GM18511 (cell line): ENCODE measurements around the gene SLC16A4.
"Not testable (repeated sequence)": the region's sequence is repeated elsewhere in the genome, so short reads cannot be mapped to it uniquely, and the experiment has no call there.

Source experiments
- ATAC-seq: cut with Tn5 transposase; IDR thresholded peaks from one replicate; pipeline ENCODE4 v1.9.1; 2021; ENCODE audit warnings: mild to moderate bottlenecking, moderate library complexity; ENCODE audit not compliant: unreplicated experiment

SLC16A4 gene

GRCh38 chr1:110390692-110391245, at the start of gene SLC16A4:
Gene SLC16A4, minus strand, starts transcription at chr1:110391026. Its CDS starts 1,703 bp downstream, at chr1:110389323.
- no peak for ATAC-seq

DNA sequence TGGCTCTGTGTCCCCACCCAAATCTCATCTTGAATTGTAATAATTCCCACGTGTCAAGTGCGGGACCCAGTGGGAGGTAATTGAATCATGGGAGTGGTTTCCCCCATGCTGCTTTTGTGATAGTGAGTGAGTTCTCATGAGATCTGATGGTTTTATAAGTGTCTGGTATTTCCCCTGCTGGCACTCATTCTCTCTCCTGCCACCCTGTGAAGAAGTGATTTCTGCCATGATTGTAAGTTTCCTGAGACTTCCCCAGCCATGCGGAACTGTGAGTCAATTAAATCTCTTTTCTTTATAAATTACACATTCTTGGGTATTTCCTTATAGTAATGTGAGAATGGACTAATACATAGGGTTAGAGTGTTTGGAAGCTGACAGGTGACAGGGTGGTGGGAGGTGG, 49.0 kb upstream of the SLC16A4 start:
- ATAC-seq, result not testable (repeated sequence)

DNA sequence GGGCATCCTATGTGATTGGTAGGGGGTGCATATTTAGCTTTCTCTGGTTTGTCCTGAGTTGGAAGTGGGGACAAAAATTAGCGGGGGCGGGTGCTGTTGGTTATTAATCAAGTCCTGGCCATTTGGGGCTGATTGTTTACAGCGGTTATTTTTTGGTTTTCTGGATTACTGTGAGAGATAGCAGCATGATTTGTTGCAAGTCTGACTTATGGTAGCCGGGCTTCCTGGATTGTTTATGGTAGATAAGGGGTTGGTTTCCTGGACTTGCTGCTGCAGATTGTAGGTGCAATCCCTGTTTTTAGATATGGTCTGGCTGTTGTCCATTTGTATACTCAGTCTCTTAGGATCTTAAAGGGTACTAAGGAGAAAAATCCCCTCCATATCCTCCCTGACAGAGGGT, 48.1 kb upstream of the SLC16A4 start:
- ATAC-seq, result no peak

DNA sequence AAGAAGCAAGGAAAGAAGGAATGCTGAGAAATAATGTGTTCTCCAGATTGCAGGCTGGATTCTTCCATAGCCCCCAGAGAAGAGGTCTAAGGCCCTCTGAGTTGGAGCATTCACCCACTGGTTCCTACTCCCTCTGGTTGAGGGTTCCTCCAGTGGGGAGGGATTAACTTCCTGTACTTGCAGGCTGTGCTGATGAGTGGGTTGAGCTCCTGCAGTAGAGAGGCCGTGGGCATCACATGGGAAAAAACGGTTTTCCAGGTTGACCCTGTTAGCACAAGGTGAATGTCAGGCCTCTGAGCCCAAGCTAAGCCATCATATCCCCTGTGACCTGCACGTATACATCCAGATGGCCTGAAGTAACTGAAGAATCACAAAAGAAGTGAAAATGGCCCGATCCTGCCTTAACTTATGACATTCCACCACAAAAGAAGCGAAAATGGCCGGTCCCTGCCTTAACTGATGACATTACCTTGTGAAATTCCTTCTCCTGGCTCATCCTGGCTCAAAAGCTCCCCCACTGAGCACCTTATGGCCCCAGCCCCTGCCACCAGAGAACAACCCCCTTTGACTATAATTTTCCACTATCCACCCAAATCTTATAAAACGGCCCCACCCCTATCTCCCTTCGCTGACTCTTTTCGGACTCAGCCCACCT, 46.9 kb upstream of the SLC16A4 start:
- ATAC-seq, result not testable (repeated sequence)

DNA sequence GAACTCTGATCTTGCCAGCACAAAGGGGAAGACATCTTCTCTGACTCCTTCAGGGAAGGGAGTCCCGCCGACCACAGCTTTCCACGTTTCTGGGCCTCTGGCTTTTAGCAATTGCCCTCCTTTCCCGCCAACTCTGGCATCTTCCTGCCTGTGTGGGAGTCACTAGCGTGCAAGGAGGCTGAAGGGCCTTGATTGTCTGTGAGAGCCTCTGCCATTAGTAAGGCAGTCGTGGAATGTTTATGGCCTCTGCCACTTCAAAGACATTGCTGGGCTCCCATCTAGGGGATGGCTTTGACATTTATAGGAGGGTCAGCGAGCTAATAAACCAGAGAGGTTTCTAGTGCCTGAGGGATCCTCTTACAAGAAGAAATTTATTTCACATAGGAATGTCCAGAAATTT, 45.8 kb upstream of the SLC16A4 start:
- ATAC-seq, result no peak

DNA sequence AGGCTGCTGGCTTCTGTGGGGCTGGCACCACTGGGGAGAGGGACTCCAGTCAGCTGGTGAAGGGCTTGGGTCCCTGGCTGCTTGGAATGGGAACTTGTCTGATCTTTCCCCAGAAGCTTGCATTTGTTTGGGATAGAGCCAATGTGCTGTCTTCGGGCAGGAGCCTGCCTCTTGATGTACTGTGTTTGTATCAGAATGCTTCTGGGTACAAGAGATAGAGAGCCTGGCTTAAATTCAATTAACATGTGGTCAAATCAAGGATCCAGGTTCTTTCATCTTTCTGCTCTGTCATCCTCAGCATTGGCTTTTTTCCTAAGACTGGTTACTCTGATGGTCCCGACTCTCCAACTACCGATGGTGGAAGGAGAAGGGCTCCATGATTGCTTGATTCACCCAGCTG, 44.1 kb upstream of the SLC16A4 start:
- ATAC-seq, result no peak

- no peak for ATAC-seq
Measured at GRCh38 chr1:110433803-110434202, 43.0 kb upstream of the SLC16A4 start.

DNA sequence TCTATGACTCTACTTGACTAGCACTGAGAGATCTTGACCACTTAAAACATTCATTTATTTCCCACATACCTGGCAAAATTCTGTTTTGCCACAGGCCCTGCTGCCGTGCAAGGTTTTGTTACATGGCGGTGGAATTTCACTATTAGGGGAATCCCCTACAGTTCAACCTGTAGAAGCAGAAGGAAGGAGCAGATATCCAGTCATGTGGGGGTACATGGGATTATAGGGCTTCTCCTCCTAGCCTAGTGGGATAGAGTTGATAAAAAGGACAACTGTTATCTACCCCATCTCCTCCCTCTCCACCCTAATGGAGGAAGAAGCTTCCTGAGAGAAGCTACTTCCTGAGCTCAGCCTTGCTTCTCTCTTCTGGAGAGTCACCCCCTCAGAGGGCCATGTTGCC, 42.4 kb upstream of the SLC16A4 start:
- ATAC-seq, result no peak

DNA sequence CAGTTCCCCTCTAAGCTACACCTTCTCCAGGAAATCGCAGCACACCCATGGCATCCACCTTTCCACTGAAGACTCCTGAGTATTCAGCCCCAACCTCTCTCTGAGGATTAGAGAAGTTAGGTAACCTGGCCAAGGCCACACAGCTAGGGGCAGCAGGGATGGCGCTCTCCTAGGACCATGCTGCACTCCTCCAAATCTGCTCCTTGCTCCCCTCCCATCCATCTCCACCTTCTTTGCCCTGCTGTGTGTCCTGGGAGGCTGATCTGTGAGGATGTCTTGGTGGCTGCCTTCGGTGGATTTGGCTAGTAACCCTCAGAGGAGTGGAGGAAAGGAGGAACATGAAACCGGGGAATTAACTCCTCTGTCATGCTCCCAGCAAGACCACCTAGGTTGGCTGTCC, 40.1 kb upstream of the SLC16A4 start:
- ATAC-seq, result no peak

- ATAC-seq, result no peak
Measured at GRCh38 chr1:110430366-110430765, 39.5 kb upstream of the SLC16A4 start.

DNA sequence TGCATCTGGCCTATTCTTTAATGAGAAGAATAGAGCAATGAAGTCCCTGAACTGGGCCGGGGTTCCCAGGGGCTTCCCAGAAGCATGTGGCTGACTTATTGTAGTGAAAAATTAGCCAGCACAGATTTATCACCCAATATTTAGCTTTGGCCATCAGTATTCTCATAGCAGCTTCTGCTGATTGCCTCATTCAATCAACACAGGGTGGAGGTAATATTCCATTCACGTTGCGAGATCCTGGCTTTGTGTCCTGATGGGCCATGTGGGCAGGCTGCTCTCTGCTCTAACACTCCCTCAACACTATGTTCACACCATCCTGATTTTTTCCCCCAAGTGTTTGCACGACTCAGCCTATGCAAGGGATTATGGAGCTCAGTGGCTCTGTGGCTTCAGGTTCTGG, 38.1 kb upstream of the SLC16A4 start:
- ATAC-seq, result no peak

GRCh38 chr1:110426854-110427253, 36.0 kb upstream of the SLC16A4 start:
- ATAC-seq, result no peak

GRCh38 chr1:110425612-110426152, 34.9 kb upstream of the SLC16A4 start:
- no peak for ATAC-seq

DNA sequence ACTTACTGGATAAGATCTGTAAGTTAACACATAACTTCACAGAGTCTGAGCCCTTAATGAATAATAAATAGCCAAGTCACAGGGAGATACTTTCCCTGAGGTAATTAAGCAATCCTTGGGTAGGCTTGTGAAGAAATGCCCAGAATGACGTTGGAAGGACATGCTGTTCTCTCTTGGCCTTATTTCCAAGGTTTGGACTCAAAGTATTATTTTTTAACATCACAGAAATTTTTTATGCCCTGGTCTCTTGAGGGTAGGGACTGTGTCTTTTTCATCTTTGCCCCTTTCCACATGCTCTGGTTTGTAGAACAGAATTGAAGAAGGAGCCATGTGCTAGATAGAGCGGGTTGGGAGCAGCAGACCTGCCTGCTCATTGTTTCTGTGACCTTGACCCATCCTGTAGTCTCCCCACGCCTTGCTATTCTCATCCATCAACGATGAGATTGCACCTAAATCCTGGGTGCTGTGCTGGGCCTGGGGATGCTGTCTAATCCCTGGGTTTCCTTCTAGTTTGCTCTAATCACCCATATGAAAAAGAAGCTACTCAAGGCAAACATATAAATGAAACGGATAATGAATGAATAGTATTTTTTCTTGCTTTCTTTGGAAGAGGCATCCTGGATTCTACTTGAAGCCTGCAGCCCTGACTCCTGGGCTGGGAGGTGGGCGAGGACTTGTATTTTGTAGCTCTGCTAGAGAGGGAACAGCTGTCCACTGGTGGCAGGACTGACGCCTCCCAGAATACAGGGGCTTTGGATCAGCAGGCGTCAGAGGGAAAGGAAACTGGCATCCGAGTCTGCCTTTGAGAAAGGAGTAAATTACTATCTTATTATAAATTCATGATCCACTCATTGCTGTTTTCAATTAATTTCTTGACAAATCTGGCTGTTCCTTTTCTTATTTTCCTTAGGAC, 34.1 kb upstream of the SLC16A4 start:
- no peak for ATAC-seq

DNA sequence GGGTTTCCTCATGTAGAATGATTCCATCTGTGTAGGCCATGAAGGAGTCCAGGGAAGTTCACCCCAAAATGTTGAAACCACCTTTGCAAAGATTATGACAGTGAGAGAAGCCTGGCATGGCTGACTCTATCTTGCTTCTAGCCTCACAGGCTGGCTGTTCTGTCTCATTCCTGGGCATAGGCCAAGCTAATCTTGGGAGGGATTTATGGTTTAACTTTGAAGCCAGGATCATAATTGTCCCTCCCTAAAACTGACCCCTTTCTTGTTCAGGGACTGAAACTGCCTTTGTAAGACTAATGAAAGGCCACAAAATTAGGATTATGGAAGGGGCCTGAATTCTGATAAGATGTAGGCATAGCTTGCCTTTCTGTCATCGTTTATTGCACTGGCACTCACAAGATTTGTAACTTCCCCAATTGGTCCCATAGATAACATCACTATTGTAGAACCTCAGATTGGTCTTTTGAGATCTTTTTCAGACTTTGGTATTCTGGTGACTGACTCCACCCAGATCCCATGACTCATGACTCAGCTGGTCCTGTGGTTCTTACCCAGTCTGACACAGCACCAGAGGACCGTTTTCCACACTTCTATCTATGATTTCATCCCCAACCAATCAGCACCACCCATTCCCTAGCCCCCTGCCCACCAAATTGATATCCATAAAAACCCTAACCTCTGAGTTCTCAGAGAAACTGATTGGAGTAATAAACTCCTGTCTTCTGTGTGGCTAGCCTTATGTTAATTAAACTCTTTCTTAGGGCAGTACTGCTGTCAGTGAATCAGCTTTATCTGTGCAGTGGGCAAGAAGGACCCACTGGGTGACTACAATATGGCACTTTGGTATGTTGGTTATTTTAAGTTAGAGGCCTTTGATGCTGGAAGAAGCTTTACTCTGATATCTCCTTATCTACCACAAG, 30.3 kb upstream of the SLC16A4 start:
- no peak for ATAC-seq

- no peak for ATAC-seq
Measured at GRCh38 chr1:110420023-110420662, 29.3 kb upstream of the SLC16A4 start.

- ATAC-seq, result no peak
Measured at GRCh38 chr1:110418729-110419128, 27.9 kb upstream of the SLC16A4 start.

- ATAC-seq, result not testable (repeated sequence)
Measured at GRCh38 chr1:110413045-110413444, 22.2 kb upstream of the SLC16A4 start.

DNA sequence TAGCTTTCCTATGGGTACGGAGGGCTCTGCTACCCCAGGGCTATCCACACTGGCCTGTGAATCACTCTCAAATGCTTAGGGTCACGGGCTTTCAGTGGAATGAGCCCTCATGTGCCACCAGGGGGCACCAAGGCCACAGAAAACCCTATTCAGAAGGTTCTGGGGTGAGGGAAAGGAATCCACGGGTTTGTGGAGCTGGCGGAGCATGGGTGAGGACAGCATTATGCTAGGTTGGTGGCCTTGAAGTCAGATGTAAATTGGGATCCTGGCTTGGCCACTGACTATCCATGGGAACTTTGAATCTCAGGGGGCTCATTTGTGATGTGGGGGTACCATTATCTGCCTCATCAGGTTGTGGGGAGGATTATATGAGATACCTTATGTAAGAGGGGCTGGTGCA, 21.8 kb upstream of the SLC16A4 start:
- ATAC-seq, result peak; percentile 52

DNA sequence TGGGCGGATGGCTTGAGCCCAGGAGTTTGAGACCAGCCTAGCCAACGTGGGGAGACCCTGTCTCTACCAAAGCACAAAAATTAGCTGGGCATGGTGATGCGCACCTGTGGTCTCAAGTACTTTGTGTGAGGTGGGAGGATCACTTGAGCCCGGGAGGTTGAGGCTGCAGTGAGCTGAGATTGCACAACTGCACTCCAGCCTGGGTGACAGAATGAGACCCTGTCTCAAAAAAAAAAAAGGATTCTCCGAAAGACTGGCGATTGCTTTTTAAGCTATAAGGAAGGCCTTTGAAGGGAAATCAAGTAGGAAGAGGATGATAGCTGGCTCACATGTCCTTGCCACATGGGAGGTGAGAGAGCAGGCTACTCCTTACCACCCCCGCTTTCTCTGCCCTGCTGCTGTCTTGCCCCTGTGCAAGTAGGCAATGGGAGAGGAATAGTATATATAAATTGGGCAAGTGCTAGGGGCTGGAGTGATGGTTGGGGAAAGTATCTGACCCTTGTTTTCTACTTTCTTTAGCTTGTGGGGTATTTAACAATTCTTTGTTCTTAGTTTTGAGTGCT, 20.4 kb upstream of the SLC16A4 start:
- no peak for ATAC-seq
